Subcutaneous adipose tissue (tissue), 4 donors: Measurements from ENCODE around the gene PPCDC. TPM values are rescaled to one million over a fixed set of nuclear protein-coding genes. Genes with fewer than 3 reads are reported as not detected.

ENCODE experiments used
- total RNA-seq, 4 donors: library from RNA; depleted of rRNA; stranded (reverse); fragments of >200 nt; gene quantifications; one replicate each; pipeline ENCODE4 v1.1.0, GENCODE V29; 2016
- TF ChIP-seq, protein P1 (sequence below): fragments of 450-650 bp; IDR thresholded peaks from one replicate; pipeline ENCODE4 v1.5.1; 2016; ENCODE audit warnings: low read depth, mild to moderate bottlenecking, control low read depth, antibody characterized with exemption, moderate library complexity

PPCDC gene
- total RNA-seq, 4 donors from 2014 or later = 10.5 to 20.2 (median 14.5) TPM

DNA sequence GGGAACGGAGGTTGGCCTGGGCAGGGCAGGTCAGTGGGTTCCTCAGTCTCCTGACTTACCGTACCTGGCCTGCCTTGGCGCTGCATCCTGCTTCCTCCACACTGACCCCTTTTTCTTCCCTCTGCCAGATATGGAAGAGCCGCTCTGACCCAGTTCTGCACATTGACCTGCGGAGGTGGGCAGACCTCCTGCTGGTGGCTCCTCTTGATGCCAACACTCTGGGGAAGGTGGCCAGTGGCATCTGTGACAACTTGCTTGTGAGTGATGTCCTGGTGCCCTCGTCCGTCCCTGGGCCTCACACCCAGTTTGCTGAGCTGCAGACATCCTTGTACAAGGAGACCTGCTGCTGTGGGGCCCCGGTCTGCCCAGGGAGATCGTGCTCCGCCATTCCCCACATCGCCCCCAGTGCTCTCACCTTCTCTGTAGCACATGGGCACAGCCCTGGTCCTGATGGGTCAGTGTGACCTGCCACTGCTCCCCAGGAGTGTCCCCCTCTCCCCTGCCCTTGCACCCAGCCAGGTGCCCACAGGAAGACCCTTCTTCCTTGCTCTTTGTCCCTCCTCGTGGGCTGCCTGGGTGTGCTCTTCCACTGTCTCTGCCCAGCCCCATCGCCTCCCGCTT lies 21.0 kb downstream of the PPCDC start:
- TF ChIP-seq, protein P1, sequence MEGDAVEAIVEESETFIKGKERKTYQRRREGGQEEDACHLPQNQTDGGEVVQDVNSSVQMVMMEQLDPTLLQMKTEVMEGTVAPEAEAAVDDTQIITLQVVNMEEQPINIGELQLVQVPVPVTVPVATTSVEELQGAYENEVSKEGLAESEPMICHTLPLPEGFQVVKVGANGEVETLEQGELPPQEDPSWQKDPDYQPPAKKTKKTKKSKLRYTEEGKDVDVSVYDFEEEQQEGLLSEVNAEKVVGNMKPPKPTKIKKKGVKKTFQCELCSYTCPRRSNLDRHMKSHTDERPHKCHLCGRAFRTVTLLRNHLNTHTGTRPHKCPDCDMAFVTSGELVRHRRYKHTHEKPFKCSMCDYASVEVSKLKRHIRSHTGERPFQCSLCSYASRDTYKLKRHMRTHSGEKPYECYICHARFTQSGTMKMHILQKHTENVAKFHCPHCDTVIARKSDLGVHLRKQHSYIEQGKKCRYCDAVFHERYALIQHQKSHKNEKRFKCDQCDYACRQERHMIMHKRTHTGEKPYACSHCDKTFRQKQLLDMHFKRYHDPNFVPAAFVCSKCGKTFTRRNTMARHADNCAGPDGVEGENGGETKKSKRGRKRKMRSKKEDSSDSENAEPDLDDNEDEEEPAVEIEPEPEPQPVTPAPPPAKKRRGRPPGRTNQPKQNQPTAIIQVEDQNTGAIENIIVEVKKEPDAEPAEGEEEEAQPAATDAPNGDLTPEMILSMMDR = no peak

- TF ChIP-seq, protein P1 = no peak
Measured at GRCh38 chr15:75045332-75046015, 22.1 kb downstream of the PPCDC start.

- TF ChIP-seq, protein P1 = no peak
Measured at GRCh38 chr15:75048394-75048793, 25.0 kb downstream of the PPCDC start.

DNA sequence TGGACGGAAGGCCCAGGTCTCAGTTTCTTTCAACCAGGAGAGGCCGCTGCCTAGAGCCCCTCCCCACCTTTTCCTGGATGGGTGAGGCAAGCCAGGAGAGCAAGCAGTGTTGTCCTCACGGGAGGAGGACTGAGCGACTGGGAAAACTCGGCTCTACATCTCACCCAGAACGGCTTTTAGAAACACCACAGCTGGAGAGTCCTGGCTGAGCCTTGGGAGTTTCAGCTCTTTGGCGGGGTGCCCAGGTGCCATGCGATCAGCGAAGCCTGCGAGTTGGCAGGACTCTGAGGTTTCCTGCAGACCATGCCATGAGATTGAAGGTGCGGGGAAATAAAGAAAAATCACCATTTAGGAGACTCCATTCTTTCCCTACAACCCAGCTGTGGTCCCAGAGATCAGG lies 26.0 kb downstream of the PPCDC start:
- TF ChIP-seq, protein P1 = no peak

DNA sequence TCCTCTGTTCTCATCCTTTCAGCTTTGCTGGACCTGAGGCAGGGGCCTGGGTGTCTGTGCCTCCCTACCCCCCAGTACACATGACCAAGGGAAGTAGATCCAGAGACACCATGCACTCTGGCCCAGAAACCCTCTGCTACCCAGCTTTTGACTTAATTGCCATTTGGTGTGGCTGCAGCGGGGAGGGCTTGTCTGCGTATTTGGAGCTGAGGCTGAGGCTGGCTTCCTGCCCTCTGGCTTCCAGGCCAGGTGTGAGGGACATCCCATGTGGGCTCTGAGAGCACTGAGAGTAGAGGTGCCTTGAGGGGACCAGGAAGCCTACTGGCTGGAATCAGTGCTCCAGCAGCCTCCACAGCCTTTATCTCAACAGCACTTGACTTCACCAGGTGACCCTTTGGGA lies 26.9 kb downstream of the PPCDC start:
- TF ChIP-seq, protein P1 = no peak

DNA sequence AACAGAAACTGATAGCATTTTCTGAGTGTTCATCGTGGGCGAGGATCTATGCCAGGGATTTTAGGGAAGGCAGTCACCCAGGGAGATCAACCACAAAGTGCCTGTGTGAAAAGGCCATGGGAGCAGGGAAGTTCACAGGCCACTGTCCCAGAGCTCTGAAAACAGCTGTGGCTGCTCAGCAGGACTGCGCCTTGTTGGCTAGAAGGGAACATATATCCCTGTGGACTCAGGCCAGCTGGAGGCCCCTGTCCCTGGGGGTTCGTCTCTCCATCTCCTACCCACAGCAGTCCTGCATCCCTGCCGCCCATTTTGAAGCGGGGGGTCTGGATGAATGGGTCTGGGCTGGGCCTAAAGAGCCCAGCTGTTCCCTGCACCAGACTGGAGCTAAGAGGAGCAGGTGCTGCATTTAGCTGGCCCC lies 27.8 kb downstream of the PPCDC start:
- TF ChIP-seq, protein P1 = no peak

DNA sequence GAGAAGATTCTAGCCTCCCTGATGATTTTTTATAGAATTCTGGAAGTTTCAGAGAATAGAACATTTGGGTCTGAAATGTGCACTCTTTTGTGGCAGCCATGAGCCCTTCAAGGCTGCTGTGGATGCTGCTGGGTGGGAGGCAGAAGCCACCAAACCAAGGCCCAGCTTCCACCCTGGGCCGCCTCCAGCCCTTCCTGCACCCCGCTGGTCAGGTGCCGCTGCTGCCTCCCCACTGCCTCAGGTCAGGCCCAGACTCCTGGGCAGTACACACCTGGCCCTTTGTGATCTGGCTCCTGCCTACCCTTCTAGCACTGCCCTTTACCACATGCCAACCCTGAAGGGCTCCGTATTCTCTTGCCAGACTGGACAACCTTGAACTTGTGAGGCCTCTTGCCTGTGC lies 28.3 kb downstream of the PPCDC start:
- TF ChIP-seq, protein P1 = no peak
